ENCODE data around the gene CXCL3.

The CXCL3 gene

DNA sequence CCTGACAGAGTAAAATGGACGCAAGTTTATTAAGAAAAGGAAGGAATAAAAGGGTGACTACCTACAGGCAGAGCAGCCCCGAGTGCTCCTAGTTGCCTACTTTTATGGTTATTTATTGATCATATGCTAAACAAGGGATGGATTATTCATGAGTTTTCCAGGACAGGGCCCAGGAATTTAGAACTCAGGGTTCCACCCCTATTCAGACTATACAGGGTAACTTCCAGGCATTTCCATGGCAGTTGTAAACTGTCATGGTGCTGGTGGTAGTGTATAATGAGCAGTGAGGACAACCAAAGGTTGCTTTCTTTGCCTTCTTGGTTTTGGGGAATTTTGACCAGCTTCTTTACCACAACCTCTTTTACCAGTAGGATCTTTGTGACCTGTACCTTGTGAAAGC lies 27.7 kb upstream of the CXCL3 start:
- H3K9me3 ChIP-seq (ENCODE audit: control insufficient read depth, insufficient read depth, low read depth, low read length) = peaks cover 25% of the 10 kb centered on the region
- H3K4me3 ChIP-seq (ENCODE audit: low read depth, low read length) = no peak overlapping the region
- H3K27me3 ChIP-seq (ENCODE audit: control insufficient read depth, insufficient read depth, low read length) = no peaks in the 10 kb centered on the region
- H3K4me1 ChIP-seq (ENCODE audit: control insufficient read depth, insufficient read depth, low read length) = 0 out of 2 replicates have a peak, but pooled peaks cover 3% of the 10 kb centered on the region
- H3K9ac ChIP-seq (ENCODE audit: low read length) = no peak overlapping the region
- H3K27ac ChIP-seq (ENCODE audit: low read depth, low read length) = no peak overlapping the region
- no peaks in the 10 kb centered on the region for H3K36me3 ChIP-seq (ENCODE audit: control insufficient read depth, insufficient read depth, low read length)

DNA sequence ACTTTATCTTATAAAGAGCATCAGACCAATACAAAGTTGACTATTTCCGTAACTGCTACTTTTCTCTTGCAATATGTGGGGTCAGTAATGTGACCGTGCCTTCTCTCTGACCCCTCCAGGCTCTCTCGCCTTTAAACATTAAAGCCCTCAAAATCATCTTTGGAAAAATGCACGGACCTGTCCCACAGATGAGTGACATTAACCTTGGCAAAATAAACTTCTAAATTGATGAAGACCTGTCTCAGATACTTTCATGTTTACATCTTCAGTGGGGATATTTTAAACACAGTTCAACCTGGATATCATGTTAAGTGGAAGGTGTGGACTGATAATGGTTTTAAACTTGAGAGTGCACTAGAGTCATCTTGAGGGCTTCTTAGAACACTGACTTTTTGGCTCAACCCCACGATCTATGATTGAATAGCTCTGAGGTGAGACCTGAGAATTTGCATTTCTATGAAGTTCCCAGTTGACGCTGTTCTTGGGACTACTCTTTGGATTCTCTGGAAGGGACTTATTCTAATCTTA lies 26.7 kb upstream of the CXCL3 start:
- no peaks in the 10 kb centered on the region for H3K36me3 ChIP-seq (ENCODE audit: control insufficient read depth, insufficient read depth, low read length)
- H3K27me3 ChIP-seq (ENCODE audit: control insufficient read depth, insufficient read depth, low read length) = no peaks in the 10 kb centered on the region
- no peak overlapping the region for H3K27ac ChIP-seq (ENCODE audit: low read depth, low read length)
- H3K4me3 ChIP-seq (ENCODE audit: low read depth, low read length) = no peak overlapping the region
- H3K9ac ChIP-seq (ENCODE audit: low read length) = no peak overlapping the region
- H3K9me3 ChIP-seq (ENCODE audit: control insufficient read depth, insufficient read depth, low read depth, low read length) = peaks cover 21% of the 10 kb centered on the region
- H3K4me1 ChIP-seq (ENCODE audit: control insufficient read depth, insufficient read depth, low read length) = 0 out of 2 replicates have a peak, but pooled peaks cover 3% of the 10 kb centered on the region

GRCh38 chr4:74063859-74064258 lies 25.4 kb upstream of the CXCL3 start:
- Histone ChIP-seq H3K9ac (ENCODE audit: low read length) (no peak overlapping the region), H3K9me3 (ENCODE audit: control insufficient read depth, insufficient read depth, low read depth, low read length) (peaks cover 12% of the 10 kb centered on the region; the same call in 1 of the 2 replicates), H3K36me3 (ENCODE audit: control insufficient read depth, insufficient read depth, low read length) (no peaks in the 10 kb centered on the region), H3K4me1 (ENCODE audit: control insufficient read depth, insufficient read depth, low read length) (0 out of 2 replicates have a peak, but pooled peaks cover 3% of the 10 kb centered on the region), H3K27ac (ENCODE audit: low read depth, low read length) (no peak overlapping the region), H3K27me3 (ENCODE audit: control insufficient read depth, insufficient read depth, low read length) (no peaks in the 10 kb centered on the region), H3K4me3 (ENCODE audit: low read depth, low read length) (no peak overlapping the region)

DNA sequence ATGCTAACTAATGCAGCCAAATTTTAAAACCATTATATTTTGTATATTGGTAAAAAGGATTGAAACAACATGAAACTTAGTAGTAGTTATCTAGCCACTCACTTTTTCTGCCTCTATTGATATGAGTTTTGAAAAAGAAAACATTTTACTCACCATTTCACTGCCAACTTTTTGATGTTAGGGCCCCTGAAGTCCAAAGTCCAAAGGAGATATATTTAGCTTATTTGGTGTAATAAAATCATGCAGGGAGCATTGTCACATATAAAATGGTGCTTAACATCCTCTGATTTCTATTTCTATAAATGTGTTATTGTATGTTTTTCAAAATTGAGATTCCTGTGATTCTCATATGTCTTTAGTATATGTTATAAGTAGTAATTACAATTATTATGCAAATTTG lies 24.5 kb upstream of the CXCL3 start:
- H3K9ac ChIP-seq (ENCODE audit: low read length) = no peak overlapping the region

GRCh38 chr4:74061430-74061829 lies 22.9 kb upstream of the CXCL3 start:
- no peak overlapping the region for H3K27ac ChIP-seq (ENCODE audit: low read depth, low read length)
- H3K27me3 ChIP-seq (ENCODE audit: control insufficient read depth, insufficient read depth, low read length) = no peaks in the 10 kb centered on the region
- no peak overlapping the region for H3K4me3 ChIP-seq (ENCODE audit: low read depth, low read length)
- H3K9ac ChIP-seq (ENCODE audit: low read length) = no peak overlapping the region
- 0 out of 2 replicates have a peak, but pooled peaks cover 6% of the 10 kb centered on the region for H3K4me1 ChIP-seq (ENCODE audit: control insufficient read depth, insufficient read depth, low read length)
- H3K9me3 ChIP-seq (ENCODE audit: control insufficient read depth, insufficient read depth, low read depth, low read length) = peaks cover 5% of the 10 kb centered on the region; the same call in 1 of the 2 replicates
- no peaks in the 10 kb centered on the region for H3K36me3 ChIP-seq (ENCODE audit: control insufficient read depth, insufficient read depth, low read length)

More for the DNA sequence above, 24.5 kb upstream of the CXCL3 start:
- Histone ChIP-seq H3K4me3 (ENCODE audit: low read depth, low read length) (no peak overlapping the region), H3K4me1 (ENCODE audit: control insufficient read depth, insufficient read depth, low read length) (0 out of 2 replicates have a peak, but pooled peaks cover 3% of the 10 kb centered on the region), H3K27ac (ENCODE audit: low read depth, low read length) (no peak overlapping the region), H3K9me3 (ENCODE audit: control insufficient read depth, insufficient read depth, low read depth, low read length) (peaks cover 9% of the 10 kb centered on the region; the same call in 1 of the 2 replicates), H3K36me3 (ENCODE audit: control insufficient read depth, insufficient read depth, low read length) (no peaks in the 10 kb centered on the region), H3K27me3 (ENCODE audit: control insufficient read depth, insufficient read depth, low read length) (no peaks in the 10 kb centered on the region)

GRCh38 chr4:74059161-74059829 lies 20.8 kb upstream of the CXCL3 start:
- H3K9ac ChIP-seq (ENCODE audit: low read length) = no peak overlapping the region
- H3K9me3 ChIP-seq (ENCODE audit: control insufficient read depth, insufficient read depth, low read depth, low read length) = peaks cover 5% of the 10 kb centered on the region; the same call in 1 of the 2 replicates
- H3K4me1 ChIP-seq (ENCODE audit: control insufficient read depth, insufficient read depth, low read length) = 0 out of 2 replicates have a peak, but pooled peaks cover 7% of the 10 kb centered on the region

GRCh38 chr4:74058048-74058651 lies 19.7 kb upstream of the CXCL3 start:
- no peak overlapping the region for H3K27ac ChIP-seq (ENCODE audit: low read depth, low read length)
- H3K4me1 ChIP-seq (ENCODE audit: control insufficient read depth, insufficient read depth, low read length) = 0 out of 2 replicates have a peak, but pooled peaks cover 7% of the 10 kb centered on the region
- H3K36me3 ChIP-seq (ENCODE audit: control insufficient read depth, insufficient read depth, low read length) = no peaks in the 10 kb centered on the region
- no peaks in the 10 kb centered on the region for H3K27me3 ChIP-seq (ENCODE audit: control insufficient read depth, insufficient read depth, low read length)
- peaks cover 5% of the 10 kb centered on the region; the same call in 1 of the 2 replicates for H3K9me3 ChIP-seq (ENCODE audit: control insufficient read depth, insufficient read depth, low read depth, low read length)
- no peak overlapping the region for H3K9ac ChIP-seq (ENCODE audit: low read length)
- H3K4me3 ChIP-seq (ENCODE audit: low read depth, low read length) = no peak overlapping the region

More at GRCh38 chr4:74059161-74059829, 20.8 kb upstream of the CXCL3 start:
- Histone ChIP-seq H3K27me3 (ENCODE audit: control insufficient read depth, insufficient read depth, low read length) (no peaks in the 10 kb centered on the region), H3K27ac (ENCODE audit: low read depth, low read length) (no peak overlapping the region), H3K36me3 (ENCODE audit: control insufficient read depth, insufficient read depth, low read length) (no peaks in the 10 kb centered on the region), H3K4me3 (ENCODE audit: low read depth, low read length) (no peak overlapping the region)

- no peak overlapping the region for H3K9ac ChIP-seq (ENCODE audit: low read length)
- H3K36me3 ChIP-seq (ENCODE audit: control insufficient read depth, insufficient read depth, low read length) = no peaks in the 10 kb centered on the region
- H3K27me3 ChIP-seq (ENCODE audit: control insufficient read depth, insufficient read depth, low read length) = no peaks in the 10 kb centered on the region
- peaks cover 5% of the 10 kb centered on the region; the same call in 1 of the 2 replicates for H3K9me3 ChIP-seq (ENCODE audit: control insufficient read depth, insufficient read depth, low read depth, low read length)
- H3K27ac ChIP-seq (ENCODE audit: low read depth, low read length) = no peak overlapping the region
- H3K4me1 ChIP-seq (ENCODE audit: control insufficient read depth, insufficient read depth, low read length) = 0 out of 2 replicates have a peak, but pooled peaks cover 7% of the 10 kb centered on the region
- H3K4me3 ChIP-seq (ENCODE audit: low read depth, low read length) = no peak overlapping the region
Measured at GRCh38 chr4:74057588-74057987, 19.1 kb upstream of the CXCL3 start.

GRCh38 chr4:74056858-74057562 lies 18.5 kb upstream of the CXCL3 start:
- H3K27me3 ChIP-seq (ENCODE audit: control insufficient read depth, insufficient read depth, low read length) = no peaks in the 10 kb centered on the region
- H3K27ac ChIP-seq (ENCODE audit: low read depth, low read length) = no peak overlapping the region
- H3K9me3 ChIP-seq (ENCODE audit: control insufficient read depth, insufficient read depth, low read depth, low read length) = peaks cover 5% of the 10 kb centered on the region; the same call in 1 of the 2 replicates
- 0 out of 2 replicates have a peak, but pooled peaks cover 7% of the 10 kb centered on the region for H3K4me1 ChIP-seq (ENCODE audit: control insufficient read depth, insufficient read depth, low read length)
- H3K9ac ChIP-seq (ENCODE audit: low read length) = no peak overlapping the region
- no peak overlapping the region for H3K4me3 ChIP-seq (ENCODE audit: low read depth, low read length)
- H3K36me3 ChIP-seq (ENCODE audit: control insufficient read depth, insufficient read depth, low read length) = no peaks in the 10 kb centered on the region

DNA sequence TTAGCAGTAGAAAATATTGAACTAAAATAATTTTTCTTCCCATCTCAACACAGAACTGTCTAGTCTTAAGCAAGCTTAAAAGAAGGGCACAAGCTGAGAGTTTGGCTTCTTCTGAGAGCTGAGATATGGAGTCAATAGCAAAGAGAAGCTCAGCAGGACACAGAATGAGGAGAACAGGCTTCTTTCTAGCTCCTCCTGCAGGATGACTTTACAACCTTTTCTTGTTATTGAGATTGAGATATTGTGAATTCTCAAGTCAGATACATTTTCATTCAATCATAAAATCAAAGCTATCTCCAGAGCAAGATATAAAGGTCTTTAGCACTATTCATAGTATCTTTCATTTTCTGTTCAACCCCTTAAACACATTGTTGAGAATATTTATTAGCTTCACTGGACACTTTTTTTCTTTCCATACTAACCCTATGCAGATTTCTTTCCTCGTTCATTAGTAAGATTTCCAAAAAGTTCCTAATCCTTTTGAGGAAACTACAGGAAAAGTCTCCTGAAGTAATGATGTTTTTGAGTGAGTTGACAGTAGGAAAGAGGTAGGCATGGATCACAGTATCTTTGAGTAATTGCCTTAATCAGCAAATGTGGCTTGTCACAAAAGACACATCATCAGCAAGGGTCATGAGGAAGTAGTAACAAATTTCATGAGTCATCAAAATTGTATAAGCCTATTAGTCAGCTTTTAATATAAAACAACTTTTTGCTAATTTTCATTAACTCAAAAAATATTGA lies 17.8 kb upstream of the CXCL3 start:
- Histone ChIP-seq H3K9ac (ENCODE audit: low read length) (no peak overlapping the region), H3K27ac (ENCODE audit: low read depth, low read length) (no peak overlapping the region), H3K36me3 (ENCODE audit: control insufficient read depth, insufficient read depth, low read length) (no peaks in the 10 kb centered on the region), H3K4me1 (ENCODE audit: control insufficient read depth, insufficient read depth, low read length) (0 out of 2 replicates have a peak, but pooled peaks cover 7% of the 10 kb centered on the region), H3K4me3 (ENCODE audit: low read depth, low read length) (no peak overlapping the region), H3K9me3 (ENCODE audit: control insufficient read depth, insufficient read depth, low read depth, low read length) (peaks cover under 1% of the 10 kb centered on the region; the same call in 1 of the 2 replicates), H3K27me3 (ENCODE audit: control insufficient read depth, insufficient read depth, low read length) (no peaks in the 10 kb centered on the region)
